NAMALWA (cell line): ENCODE data around the gene ZNRF2.

Experiments used
- DNase-seq: peaks from one replicate; pipeline ENCODE4 v3.0.0-alpha.2; 2015; ENCODE audit warnings: low spot score

ZNRF2 gene

GRCh38 chr7:30411897-30412296, 127.5 kb downstream of the ZNRF2 start:
- DNase-seq, result no peak

DNA sequence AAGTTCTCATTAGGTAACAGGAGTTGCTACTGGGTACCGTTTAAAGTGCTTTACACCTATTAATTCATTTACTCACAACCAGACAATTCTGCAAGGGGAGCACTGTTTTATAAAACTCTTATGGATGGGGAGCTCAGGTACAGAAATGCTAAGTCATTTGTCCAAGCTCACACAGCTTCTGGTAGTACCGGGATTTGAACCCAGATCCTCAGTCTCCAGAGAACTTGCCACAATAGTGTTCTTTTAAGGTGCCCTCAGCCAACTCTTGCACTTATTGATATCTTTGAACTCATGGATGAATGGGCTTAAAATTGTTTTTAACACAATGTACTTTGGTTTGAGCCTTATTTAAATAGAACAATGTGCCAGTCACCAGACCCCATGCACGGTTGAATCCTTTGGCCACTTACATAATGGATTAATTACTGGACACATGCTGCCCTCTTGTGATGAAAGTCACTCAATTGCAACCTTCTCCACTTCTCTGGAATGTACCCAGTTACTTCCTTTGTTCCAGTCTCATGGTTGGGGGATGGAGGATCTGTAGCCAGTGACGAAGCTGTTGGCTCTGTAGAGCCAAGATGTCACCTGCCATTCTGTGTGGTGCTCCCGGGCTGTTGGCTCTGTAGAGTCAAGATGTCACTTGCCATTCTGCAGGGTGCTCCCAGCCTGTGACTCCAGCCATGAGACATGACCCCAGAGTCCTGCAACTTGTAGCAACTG, 128.5 kb downstream of the ZNRF2 start:
- DNase-seq, result peak; percentile 53

DNA sequence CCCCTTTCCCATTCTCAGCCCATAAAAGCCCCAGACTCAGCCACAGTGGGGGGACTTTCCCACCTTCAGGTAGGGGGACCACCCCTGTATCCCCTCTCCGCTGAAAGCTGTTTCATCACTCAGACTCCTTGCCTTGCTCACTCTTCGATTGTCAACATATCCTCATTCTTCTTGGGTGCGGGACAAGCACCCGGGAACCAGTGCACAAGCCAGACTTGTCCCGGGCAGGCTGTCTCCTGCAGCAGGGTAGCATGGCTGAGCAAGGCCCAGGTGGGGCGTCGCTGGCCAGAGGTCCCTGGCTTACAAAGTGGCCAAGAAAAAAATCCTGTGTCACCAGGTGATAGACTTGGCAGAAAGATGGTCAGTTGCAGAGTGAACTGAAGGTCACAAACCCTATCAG, 129.5 kb downstream of the ZNRF2 start:
- no peak for DNase-seq
